ENCODE data around the gene DAPK1.
"Not testable (repeated sequence)": the region's sequence is repeated elsewhere in the genome, so short reads cannot be mapped to it uniquely, and the experiment has no call there.

DAPK1 gene

DNA sequence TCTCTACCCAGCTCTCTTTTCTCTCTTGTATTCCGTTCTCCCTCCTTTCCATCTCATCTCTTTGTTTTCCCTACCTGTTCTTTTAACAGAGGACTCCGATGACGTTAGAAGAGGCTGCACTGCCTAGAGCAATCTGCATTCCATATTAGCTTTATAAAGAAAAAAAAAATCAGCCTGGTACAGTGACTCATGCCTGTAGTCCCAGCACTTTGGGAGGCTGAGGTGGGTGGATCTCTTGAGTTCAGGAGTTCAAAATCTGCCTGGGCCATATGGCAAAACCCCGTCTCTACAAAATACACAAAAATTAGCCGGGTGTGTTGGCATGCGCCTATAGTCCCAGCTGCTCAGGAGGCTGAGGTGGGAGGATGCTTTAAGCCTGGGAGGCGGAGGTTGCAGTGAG lies 49.0 kb downstream of the DAPK1 start:
- peak; percentile 40 for DNase-seq

DNA sequence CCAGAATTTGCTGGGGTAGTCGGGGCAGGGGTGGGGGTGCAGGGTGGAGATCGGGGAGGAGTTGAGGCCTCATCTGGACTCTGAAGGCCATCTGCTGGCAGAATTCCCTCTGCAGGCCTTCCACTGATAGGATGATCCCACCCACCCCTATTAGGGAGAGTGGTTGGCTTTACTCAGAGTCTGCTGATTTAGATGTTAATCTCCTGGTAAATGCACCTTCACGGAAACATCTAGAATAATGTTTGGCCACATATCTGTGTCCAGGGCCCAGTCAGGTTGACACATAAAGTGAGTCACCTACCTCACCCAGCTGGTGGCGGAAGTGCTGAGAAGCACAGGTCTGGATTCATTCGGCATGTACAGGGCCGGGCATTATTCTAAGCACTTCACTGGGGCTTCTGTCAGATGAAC lies 50.0 kb downstream of the DAPK1 start:
- no peak for DNase-seq

DNA sequence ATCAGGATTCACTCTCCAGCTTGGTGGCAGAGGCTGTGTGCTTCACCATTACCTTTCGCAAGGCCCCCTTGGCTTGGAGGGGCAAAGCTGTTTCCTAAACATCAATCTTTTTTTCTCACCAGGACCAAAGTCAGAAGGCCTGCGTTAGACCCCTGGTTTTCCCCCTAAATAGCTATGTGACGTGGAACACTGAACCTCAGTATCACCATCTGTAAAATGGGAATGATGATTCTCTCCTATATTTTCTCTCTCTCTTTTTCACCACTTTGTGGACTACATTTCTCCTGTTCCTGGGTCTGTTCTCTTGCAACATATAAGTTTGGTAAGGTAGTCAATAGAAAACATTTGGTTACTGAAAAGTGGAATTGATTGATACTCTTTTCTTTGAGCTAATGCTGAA lies 50.5 kb downstream of the DAPK1 start:
- no peak for DNase-seq

DNA sequence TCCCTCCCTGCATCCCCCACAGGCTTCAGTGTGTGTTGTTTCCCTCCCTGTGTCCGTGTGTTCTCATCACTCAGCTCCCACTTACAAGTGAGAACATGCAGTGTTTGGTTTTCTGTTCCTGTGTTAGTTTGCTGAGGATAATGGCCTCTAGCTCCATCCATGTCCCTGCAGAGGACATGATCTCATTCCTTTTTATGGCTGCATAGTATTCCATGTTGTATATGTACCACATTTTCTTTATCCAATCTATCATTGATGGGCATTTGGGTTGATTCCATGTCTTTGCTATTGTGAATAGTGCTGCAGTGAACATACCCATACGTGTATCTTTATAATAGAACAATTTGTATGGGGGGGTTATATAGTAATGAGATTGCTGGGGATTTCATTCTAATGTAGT lies 51.4 kb downstream of the DAPK1 start:
- not testable (repeated sequence) for DNase-seq

DNA sequence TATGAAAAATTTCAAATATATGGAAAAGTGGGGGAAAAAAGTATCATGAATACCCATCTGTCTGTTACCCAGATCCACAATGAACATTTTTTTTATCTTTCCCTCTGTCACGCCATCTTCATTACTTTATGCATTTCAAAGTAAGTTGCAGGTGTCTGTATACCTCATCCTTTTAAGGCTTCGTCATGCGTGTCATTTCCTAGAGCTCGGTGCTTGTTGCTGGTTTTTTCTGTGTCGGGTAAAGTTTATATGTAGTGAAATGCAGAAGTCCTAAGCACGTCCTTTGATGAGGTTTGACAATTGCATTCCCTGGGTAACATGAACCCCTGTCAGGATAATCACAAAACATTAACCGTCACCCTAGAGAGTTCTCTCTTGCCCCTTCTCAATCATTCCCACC lies 52.1 kb downstream of the DAPK1 start:
- DNase-seq = no peak

DNA sequence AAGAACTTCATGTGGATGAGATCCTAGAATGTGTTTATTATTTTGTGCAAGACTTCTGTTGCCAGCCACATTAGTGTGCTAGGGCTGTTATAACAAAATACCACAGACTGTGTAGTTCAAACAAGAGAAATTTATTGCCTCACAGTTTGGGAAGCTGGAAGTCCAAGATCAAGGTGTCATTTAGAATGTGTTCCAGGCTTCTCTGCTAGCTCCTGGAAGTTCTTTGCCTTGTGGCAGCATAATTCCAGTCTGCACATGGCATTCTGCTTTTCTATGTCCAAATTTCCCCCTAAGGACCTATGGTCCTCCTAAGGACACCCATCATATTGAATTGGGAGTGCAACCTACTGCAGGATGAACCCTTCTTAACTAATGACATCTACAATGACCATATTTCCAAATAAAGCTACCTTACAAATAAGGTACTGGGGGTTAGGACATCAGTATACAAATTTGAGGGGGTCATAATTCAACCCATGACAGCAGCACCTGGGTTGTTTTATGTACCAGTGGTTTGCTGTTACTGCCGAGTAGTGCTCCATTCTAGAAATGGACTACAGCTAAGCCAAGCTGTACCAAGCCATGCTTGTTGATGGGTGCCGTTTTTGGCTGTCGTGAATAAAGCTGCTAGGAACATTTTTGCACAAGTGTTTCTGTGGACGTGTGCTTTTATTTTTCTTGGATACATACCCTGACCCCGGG lies 52.7 kb downstream of the DAPK1 start:
- no peak for DNase-seq

- DNase-seq = no peak
Observed at GRCh38 chr9:87551772-87552217, 54.1 kb downstream of the DAPK1 start.

GRCh38 chr9:87554171-87554910 lies 56.7 kb downstream of the DAPK1 start:
- DNase-seq = no peak

- DNase-seq = no peak
Observed at GRCh38 chr9:87554976-87555375, 57.3 kb downstream of the DAPK1 start.

DNA sequence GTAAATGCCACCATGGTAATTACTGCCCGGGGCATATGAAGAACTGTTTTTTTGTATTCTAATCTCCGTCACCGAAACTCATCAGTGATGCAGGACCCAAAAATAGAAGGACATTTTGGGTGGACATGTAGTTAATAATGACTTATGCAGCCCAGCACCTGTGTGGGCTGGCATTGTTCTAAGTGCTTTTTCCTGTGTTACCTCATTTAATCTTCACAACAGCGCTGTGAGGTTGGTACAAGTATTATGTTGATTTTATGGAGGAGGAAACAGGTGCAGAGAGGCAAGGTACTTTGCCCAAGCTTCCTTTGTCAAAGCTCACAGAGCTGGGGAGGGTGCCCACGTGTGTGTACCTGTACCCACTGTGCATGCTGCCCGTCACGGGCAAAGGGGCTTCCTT lies 58.4 kb downstream of the DAPK1 start:
- DNase-seq = no peak

GRCh38 chr9:87556821-87557220 lies 59.2 kb downstream of the DAPK1 start:
- DNase-seq = no peak

- peak; percentile 25 for DNase-seq
Observed at GRCh38 chr9:87557996-87558395, 60.3 kb downstream of the DAPK1 start.

- DNase-seq = no peak
Observed at GRCh38 chr9:87558606-87559190, 61.0 kb downstream of the DAPK1 start.

DNA sequence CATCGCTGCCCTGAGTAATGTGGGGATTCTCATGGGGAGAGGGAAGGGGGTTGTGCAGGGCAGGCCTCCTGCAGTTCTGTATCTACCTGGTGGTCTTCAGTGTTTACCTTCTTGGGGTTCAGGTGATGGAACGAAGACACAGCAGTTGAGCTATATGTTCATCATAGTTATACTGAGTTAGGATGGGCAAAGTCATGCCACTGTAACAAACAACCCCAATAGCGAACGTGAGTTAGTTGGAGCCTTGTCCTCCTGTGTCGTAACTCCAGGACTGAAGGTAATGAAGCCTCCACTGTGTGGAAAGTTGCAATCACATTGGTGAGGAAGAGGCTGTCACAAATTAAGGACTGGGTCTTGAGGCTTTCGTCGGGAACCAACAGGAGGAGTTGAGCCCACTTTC lies 64.4 kb downstream of the DAPK1 start:
- DNase-seq = no peak

GRCh38 chr9:87562530-87563170 lies 65.0 kb downstream of the DAPK1 start:
- no peak for DNase-seq

DNA sequence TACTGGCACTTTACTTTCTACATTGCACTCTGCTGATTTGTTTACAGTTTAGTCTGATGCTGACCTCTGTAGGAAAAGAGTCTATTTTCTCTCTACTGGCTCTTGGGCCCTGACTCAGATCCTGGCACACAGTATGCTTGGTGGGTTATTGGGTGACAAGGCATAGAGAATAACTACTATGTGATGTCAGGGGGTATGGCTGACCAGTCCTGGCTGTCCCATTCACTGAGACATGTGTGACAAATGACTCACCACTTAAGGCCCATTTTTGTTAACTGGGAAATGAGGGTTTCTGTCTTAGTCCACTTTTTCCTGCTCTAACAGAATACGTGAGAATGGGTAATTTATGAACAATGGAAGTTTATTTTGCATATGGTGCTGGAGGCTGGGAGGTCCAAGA lies 66.4 kb downstream of the DAPK1 start:
- DNase-seq = peak; percentile 50

DNA sequence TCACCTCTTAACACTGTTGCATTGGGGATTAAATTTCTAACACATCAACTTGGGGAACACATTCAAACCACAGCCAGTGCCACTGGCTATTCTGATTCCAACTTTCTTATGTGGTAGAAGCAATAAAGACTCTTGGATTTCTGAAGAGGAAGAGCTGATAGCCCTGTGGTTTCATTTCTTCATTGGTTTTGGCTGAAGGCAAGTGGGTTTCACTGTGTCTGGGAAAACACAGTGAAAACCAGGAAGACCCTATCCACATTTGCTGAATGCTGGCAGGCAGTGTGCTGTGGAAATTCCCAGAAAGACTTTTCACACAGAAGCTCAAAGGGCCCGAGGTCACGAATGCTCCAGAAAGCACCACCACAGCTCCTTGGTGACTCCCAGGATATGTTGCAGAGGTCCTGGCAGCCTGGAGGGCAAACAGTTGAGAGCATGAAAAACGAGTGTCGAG lies 67.1 kb downstream of the DAPK1 start:
- no peak for DNase-seq

- DNase-seq = no peak
Observed at GRCh38 chr9:87567001-87567400, 69.3 kb downstream of the DAPK1 start.

DNA sequence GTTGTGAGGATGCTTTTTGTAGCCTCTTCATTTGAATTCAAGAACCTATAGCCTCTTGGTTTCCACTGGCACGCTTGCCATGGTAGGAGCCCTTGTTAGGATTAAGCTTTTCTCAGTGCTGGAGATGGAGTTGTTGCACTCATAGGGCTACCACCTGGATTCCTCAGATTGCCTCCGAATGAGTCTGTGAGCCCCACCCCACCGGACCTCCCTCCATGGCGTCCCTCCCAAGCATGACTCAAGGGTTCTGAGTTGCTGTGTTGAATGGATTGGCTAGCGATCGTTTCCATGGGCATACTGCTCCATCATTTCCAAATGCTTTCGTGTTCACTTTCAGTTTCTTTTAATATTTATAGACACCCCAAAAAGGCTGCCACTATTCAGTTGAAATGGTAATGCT lies 69.9 kb downstream of the DAPK1 start:
- no peak for DNase-seq

DNA sequence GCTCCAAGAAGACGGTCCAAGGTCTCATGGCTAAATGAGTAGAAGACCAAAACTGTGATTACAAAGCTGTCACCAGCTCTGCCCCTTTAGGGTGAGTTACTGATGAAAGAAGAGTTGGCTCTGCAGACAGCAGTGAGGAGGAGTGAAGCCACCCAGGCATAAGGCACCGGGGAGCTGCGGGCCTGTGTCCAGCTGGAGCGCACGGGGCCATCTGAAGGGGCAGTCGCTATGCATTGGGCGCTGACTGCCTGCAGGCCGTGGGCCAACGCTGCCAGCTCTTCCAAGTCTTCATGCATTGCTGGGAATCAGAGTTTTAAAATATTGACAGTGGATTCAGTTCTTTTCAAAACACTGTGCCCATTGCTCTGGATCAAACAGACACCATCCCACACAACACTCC lies 70.3 kb downstream of the DAPK1 start:
- DNase-seq = no peak

GRCh38 chr9:87568401-87568800 lies 70.7 kb downstream of the DAPK1 start:
- no peak for DNase-seq

- no peak for DNase-seq
Observed at GRCh38 chr9:87569008-87569509, 71.4 kb downstream of the DAPK1 start.

GRCh38 chr9:87569518-87569917 lies 71.9 kb downstream of the DAPK1 start:
- no peak for DNase-seq

All from fibroblast of skin of back (primary cell).